ENCODE measurements around the gene CAGE1.

Gene CAGE1

DNA sequence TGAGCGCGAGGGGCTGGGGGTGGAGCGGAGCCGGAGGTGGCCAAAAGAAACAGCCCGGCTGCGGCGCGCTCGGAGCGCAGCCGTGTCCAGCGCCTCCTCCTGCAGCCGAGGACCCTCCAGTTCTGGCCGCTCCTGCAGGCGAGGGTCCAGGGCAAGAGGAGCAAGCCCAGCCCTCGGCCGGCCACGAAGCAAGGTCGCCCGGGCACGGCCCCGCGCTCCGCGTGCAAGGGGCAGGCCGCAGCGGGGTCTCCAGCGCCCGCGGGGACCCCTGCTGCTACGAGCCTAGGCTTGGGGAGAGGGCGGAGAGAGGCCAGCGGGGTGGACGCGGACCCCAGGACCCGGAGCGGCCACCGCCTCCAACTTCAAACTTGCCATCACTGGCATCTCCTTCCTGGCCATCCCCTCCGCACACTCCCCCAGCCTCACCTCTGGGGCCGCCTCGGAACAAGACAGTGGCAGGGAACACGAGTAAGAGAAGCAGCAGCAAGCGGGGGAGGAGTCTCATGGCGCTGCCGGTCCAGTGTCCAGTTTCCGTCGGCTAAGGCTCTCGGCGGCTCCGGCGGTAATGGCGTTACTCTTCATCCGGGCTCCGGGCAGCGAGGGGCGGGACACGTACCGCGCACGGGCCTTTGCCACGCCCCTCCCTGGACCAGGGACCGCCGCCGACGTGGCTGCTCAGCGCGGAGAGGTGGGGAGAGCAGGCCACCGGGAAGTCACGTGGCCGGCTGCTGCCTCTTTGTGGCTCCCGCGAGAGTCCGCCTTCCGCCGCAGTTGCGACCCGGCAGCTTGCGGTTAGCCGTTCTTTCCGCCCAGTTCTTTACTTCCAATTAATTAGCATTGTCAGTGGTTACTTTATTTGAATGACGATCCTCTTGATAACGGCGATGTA, 76.7 kb downstream of the CAGE1 start, which contains the start of gene SSR1:
TSS of gene SSR1 (minus strand) at position 584 of the 889 bp plus-strand sequence. CDS start at position 505, 79 bp downstream.
- peak; percentile 98 for DNase-seq
- Histone ChIP-seq H3K4me3 (ENCODE audit: low read depth, low read length) (peak within 1 kb of the TSS; percentile 96), H3K27me3 (no peaks in the 10 kb centered on the region), H3K9me3 (no peaks in the 10 kb centered on the region), H3K4me1 (no peaks in the 10 kb centered on the region), H3K36me3 (peaks cover 21% of the 10 kb centered on the region)
- TF ChIP-seq, protein P1, sequence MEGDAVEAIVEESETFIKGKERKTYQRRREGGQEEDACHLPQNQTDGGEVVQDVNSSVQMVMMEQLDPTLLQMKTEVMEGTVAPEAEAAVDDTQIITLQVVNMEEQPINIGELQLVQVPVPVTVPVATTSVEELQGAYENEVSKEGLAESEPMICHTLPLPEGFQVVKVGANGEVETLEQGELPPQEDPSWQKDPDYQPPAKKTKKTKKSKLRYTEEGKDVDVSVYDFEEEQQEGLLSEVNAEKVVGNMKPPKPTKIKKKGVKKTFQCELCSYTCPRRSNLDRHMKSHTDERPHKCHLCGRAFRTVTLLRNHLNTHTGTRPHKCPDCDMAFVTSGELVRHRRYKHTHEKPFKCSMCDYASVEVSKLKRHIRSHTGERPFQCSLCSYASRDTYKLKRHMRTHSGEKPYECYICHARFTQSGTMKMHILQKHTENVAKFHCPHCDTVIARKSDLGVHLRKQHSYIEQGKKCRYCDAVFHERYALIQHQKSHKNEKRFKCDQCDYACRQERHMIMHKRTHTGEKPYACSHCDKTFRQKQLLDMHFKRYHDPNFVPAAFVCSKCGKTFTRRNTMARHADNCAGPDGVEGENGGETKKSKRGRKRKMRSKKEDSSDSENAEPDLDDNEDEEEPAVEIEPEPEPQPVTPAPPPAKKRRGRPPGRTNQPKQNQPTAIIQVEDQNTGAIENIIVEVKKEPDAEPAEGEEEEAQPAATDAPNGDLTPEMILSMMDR (IDR thresholded peaks at IDR 0.05; ENCODE audit: low read depth, low read length), result no peak

DNA sequence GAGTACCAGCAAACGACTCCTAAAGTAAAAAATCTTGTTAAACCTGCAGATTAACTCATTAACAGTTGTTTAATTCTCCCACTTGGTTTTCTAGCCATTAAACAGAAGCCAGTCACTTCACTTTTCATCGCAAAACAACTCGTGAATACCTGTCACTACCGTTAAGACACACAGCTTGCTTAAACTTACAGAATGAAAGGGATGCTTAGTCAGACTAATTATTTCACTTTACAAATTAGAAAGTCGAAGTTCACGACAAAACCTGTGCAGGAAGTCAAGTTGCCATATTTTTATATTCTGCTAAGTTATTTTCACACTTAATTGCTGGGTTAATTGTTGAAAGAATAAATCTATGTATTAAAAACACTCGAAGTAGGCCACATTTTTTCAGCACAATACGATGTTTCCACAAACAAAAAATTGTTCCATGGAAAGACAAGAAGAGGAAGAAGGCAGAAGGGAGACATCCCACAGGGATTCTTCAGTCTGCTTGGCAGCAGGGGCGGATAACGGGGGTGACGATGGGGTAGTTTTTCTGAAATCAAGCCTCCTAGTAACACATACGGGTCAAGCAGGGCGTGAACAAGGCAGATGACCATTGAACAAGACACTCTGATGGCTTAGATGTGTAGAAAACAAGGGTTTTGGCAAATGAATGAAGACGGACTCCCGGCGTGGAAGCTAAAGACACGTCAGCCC, 77.5 kb downstream of the CAGE1 start:
- H3K9me3 ChIP-seq, result no peaks in the 10 kb centered on the region
- H3K4me1 ChIP-seq, result no peaks in the 10 kb centered on the region
- DNase-seq, result no peak
- H3K27me3 ChIP-seq, result no peaks in the 10 kb centered on the region
- H3K4me3 ChIP-seq (ENCODE audit: low read depth, low read length), result peak overlapping the region; percentile 96
- H3K36me3 ChIP-seq, result peaks cover 29% of the 10 kb centered on the region
- TF ChIP-seq, protein P1 (IDR thresholded peaks at IDR 0.05; ENCODE audit: low read depth, low read length), result no peak

DNA sequence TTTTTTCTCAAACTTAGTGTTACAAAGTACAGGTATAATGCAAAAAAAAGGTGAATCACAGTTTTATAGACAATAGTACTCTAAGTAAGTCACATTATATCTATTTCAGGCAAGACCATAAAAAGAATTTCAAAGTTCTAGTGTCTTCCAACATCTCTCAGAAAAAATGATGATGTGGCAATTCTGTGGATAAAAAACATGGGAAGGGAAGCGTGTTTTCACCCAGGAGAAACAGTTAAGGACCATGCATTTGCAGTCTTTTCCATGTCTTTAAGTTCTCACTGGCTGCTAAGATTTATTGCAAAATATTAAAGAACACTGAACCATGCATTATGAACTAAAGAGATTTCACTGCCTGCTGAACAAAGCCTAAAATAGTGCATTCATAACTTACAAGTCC, 78.4 kb downstream of the CAGE1 start:
- Histone ChIP-seq H3K27me3 (no peaks in the 10 kb centered on the region), H3K4me1 (no peaks in the 10 kb centered on the region), H3K4me3 (ENCODE audit: low read depth, low read length) (peak overlapping the region; percentile 96), H3K36me3 (peaks cover 31% of the 10 kb centered on the region), H3K9me3 (no peaks in the 10 kb centered on the region)
- DNase-seq, result no peak
- TF ChIP-seq, protein P1 (IDR thresholded peaks at IDR 0.05; ENCODE audit: low read depth, low read length), result no peak

DNA sequence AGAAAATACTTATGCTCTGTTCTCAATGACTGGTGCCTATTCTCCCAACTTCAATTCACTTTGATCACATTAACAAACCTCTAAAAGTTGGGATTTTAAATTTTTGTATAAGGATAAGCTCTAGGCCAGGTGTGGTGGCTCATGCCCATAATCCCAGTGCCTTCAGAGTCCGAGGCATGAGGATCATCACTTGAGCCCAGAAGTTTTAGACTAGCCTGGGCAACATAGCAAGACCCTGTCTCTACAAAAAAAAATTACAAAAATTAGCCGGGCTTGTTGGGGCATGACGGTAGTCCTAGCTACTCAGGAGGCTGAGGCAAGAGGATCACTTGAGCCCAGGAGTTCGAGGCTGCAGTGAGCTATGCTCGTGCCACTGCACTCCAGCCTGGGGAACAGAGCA, 80.5 kb downstream of the CAGE1 start:
- Histone ChIP-seq H3K36me3 (peaks cover 41% of the 10 kb centered on the region), H3K4me3 (ENCODE audit: low read depth, low read length) (no peak overlapping the region), H3K4me1 (no peaks in the 10 kb centered on the region)

DNA sequence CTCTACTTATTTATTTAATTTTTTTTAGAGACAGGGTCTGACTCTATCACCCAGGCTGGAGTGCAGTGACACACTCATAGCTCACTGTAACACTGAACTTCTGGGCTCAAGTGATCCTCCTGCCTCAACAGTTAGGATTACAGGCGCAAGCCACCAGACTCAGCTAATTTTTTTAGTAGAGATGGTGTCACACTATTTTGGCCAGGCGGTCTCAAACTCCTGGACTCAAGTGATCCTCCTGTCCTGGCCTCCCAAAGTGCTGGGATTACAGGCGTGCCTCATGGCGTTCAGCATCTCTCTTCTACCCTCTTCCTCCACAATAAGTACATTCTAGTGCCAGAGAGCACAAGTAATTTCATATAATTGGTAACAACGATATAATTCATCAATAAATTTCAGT, 82.0 kb downstream of the CAGE1 start:
- Histone ChIP-seq H3K4me1 (no peaks in the 10 kb centered on the region), H3K36me3 (peaks cover 53% of the 10 kb centered on the region), H3K4me3 (ENCODE audit: low read depth, low read length) (no peak overlapping the region), H3K9me3 (no peaks in the 10 kb centered on the region), H3K27me3 (no peaks in the 10 kb centered on the region)
- TF ChIP-seq, protein P1 (IDR thresholded peaks at IDR 0.05; ENCODE audit: low read depth, low read length), result no peak
- DNase-seq, result no peak

More for the DNA sequence above, 80.5 kb downstream of the CAGE1 start:
- H3K27me3 ChIP-seq, result no peaks in the 10 kb centered on the region
- DNase-seq, result no peak
- H3K9me3 ChIP-seq, result no peaks in the 10 kb centered on the region
- TF ChIP-seq, protein P1 (IDR thresholded peaks at IDR 0.05; ENCODE audit: low read depth, low read length), result no peak
